ENCODE measurements around the gene NOMO2.
"Not testable (repeated sequence)": the region's sequence is repeated elsewhere in the genome, so short reads cannot be mapped to it uniquely, and the experiment has no call there.

Gene NOMO2

GRCh38 chr16:18561727-18562314 is at the start of gene NOMO2:
Gene NOMO2 (minus strand): TSS chr16:18562097. CDS start chr16:18562040, 57 bp downstream.
- not testable (repeated sequence) for DNase-seq

GRCh38 chr16:18610147-18610803 is 48.4 kb upstream of the NOMO2 start:
- DNase-seq, result not testable (repeated sequence)

- not testable (repeated sequence) for DNase-seq
These were observed 46.4 kb upstream of the NOMO2 start for GRCh38 chr16:18608271-18608670.

DNA sequence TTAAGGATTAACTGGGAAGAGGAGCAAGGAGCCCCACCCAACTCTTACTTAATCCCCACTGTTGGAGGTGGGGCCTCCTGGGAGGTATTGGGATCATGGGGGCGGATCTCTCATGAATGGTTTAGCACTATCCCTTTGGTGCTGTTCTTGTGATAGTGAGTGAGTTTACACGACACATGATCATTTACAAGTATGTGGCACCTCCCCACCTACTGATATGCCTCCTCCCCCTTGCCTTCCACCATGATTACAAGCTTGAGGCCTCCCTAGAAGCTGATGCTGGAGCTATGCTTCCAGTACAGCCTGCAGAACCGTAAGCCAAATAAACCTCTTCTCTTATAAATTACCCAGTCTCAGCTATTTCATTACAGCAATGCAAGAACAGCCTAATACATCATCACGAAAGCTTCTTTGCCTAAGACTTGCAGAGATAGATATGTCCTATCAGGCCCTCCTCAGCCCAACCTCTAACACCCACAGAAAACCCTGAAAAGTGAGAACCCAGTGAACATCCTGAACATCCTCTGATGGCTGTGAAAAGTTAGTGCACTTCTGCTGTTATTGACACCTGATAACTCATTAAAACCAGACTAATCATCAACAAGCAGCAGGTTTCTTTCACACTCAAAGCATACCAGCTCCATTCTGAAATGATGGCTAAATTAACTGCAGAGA is 41.8 kb upstream of the NOMO2 start:
- DNase-seq, result not testable (repeated sequence)

DNA sequence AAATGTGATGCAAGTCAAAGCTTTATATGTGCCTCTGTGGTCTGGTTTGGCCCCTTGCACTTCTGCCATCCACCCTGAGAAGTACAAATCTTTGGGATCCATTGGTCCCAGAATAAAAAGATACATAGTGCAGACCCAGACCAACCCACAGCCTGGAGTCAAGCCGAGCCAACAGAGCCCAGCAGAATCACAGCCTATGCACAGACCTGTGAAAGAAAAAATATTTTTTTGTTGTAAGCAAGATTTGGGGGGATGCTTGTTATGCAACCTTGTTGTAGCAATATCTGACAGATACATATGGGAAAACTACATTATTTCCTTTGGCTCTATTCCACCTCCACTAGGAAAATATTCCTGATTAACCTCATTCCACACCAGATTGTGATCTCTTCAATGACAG is 36.7 kb upstream of the NOMO2 start:
- not testable (repeated sequence) for DNase-seq

- not testable (repeated sequence) for DNase-seq
These were observed 35.8 kb upstream of the NOMO2 start for GRCh38 chr16:18597734-18598133.

GRCh38 chr16:18597319-18597718 is 35.4 kb upstream of the NOMO2 start:
- DNase-seq, result not testable (repeated sequence)

GRCh38 chr16:18595796-18596195 is 33.9 kb upstream of the NOMO2 start:
- DNase-seq, result not testable (repeated sequence)

GRCh38 chr16:18594880-18595279 is 33.0 kb upstream of the NOMO2 start:
- not testable (repeated sequence) for DNase-seq

DNA sequence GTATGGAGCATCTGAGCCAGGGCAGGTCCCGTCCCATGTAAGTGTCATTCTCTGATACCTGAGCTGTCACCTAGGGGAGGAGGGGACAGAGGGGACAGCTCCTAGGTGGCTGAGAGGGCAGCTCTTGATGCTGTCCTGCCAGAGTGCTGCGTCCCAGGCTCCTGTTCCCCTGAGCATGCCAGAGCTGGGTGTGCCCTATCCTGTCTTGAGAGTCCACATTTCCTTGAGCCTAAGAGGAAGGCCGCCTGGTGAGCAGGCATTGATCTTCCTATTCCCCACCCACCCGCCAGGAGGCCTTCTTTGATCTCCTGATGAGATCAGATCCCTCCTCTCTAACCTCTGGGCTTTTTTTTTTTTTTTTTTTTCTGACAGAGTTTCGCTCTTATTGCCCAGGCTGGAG is 32.0 kb upstream of the NOMO2 start:
- DNase-seq, result not testable (repeated sequence)

DNA sequence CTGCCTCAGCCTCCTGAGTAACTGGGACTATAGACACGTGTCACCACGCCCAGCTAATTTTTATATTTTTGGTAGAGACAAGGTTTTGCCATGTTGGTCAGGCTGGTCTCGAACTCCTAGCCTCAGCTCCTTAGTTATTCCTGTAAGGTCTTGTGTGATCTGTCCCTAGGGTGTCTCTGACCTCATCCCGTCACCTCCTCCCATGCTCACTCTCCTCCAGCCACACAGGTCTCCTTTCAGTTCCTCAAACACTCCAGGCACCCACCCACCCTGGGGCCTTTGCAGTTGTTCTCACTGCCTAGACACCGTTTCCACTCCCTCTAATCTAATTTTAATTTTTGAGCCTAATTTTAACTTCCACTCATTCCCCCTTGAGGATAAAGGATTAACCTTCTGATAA is 31.1 kb upstream of the NOMO2 start:
- not testable (repeated sequence) for DNase-seq

- not testable (repeated sequence) for DNase-seq
These were observed 30.0 kb upstream of the NOMO2 start for GRCh38 chr16:18591908-18592307.

DNA sequence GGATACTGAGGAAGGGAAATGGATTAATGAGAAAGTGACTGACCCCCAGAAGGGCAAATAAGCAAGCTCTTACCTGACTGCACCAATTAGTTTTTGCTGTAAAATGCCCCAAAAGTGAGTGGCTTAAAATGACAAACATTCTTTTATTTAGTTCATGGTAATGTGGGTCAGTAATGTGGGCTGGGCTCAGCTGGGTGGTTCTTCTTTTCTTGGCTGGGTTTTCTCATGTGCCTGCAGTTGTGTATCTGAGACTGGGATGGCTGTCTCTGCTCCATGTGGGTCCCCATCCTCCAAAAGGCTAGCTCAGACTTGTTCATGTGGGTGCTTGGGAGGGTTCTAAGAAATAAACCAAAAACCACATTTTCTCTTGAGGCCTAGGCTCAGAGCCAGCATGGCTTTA is 29.5 kb upstream of the NOMO2 start:
- not testable (repeated sequence) for DNase-seq

GRCh38 chr16:18589806-18590205 is 27.9 kb upstream of the NOMO2 start:
- DNase-seq, result not testable (repeated sequence)

DNA sequence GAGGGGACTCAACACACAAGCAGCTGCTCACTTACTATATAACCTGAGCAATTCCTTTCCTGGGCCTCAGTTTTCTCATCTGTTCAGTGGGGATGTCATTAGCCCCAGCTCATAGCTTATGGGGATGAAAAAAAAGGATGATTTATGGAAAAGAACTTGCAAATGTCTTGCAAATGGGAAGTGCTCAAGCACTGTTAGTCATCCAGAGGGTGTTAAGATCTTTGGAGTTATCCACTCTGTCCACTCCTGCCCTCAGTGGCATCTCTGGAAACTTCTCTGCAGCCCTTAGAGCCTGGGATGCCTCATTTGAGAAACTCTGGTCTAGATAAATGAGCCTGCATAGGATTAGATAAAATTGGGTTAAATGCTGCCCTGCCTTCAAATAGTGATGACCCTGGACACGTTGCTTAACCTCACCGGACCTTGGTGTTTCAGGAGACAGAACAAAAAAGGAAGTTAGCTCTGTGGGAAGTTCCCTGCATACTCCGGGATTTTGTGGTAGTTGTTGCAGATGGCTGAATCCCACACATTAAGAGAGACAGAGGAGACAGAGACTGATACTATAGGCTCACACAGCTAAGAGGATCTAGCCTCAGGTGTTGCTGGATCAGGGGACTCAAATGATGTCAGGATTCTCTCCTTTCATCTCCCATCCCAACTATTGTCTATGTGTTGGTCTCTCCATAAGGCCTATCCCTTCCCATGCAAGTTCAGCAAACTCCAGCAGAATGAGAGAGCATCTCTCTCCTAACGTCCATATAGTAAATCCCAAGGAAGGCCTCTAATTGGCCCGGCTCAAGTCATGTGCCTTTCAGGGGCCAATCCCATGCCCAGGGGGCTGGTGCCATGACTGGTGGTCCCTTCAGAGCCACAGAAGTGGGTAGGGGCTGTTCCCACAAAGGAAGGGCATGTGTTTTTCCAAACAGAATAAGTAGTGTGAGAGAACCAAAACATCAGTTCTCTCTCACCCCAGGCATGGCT is 25.0 kb upstream of the NOMO2 start:
- not testable (repeated sequence) for DNase-seq

DNA sequence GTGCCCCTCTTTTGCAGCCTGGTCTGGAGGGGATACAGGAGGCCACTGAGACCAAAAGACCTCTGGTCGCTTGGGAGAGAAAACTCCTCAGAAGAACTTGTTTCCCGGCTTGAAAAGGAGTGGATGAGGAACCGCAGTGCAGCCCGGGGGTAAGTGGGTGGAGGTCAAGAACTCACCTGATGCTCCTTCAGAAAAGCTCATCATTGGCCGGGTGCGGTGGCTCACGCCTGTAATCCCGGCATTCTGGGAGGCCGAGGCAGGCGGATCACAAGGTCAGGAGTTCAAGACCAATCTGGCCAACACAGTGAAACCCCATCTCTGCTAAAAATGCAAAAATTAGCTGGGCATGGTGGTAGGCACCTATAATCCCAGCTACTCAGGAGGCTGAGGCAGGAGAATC is 23.9 kb upstream of the NOMO2 start:
- not testable (repeated sequence) for DNase-seq

DNA sequence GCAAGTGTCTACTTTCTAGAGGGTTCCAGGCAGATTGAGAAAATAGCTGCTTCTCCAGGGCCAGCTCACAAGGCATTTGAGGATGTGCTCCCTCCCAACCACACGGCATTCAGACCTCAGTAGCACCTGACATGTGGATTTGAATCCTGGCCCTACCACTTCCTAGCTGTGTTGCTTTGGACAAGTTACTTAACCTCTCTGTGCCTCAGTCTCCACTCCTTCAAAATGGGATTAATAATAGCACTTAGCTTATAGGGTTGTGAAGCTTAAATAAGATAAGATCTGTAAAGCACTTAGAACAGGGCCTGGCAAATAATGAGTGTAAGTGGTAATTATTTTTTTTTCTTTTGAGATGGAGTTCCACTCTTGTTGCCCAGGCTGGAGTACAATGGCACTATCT is 21.0 kb upstream of the NOMO2 start:
- DNase-seq, result no peak

- DNase-seq, result not testable (repeated sequence)
These were observed 18.5 kb upstream of the NOMO2 start for GRCh38 chr16:18580396-18580795.

DNA sequence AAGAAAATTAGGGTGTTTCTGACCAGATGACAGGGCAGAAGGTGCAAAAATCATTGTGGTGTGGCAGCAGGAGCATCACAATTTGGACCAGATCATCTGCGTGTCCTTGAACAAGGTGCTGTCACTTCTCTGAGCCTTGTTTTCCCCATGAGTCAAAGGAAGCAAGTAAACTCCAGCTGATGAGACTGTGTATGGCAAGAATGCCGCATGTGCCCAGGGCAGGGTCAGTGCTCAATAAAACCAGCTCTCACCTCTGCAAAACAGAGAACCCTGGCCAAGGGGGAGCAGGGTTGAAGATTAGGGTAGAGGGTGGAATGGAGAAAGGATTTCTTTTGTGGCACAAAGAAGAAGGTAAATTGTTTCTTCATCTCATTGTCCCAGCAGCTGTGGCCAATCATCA is 17.4 kb upstream of the NOMO2 start:
- DNase-seq, result not testable (repeated sequence)

DNA sequence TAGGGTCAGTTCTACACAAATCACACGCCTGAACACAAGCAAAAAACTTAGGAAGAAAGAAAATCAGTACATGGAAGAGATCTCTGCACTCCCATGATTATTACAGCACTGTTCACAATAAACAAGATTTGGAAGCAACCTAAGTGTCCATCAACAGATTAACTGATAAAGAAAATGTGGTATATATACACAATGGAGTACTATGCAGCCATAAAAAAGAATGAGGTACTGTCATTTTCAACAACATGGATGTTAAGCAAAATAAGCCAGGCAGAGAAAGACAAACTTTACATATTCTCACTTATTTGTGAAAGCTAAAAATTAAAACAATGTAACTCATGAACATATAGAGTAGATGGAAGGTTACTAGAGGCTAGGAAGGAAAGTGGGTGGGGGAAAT is 16.0 kb upstream of the NOMO2 start:
- DNase-seq, result not testable (repeated sequence)

- DNase-seq, result not testable (repeated sequence)
These were observed 14.0 kb upstream of the NOMO2 start for GRCh38 chr16:18575945-18576344.

DNA sequence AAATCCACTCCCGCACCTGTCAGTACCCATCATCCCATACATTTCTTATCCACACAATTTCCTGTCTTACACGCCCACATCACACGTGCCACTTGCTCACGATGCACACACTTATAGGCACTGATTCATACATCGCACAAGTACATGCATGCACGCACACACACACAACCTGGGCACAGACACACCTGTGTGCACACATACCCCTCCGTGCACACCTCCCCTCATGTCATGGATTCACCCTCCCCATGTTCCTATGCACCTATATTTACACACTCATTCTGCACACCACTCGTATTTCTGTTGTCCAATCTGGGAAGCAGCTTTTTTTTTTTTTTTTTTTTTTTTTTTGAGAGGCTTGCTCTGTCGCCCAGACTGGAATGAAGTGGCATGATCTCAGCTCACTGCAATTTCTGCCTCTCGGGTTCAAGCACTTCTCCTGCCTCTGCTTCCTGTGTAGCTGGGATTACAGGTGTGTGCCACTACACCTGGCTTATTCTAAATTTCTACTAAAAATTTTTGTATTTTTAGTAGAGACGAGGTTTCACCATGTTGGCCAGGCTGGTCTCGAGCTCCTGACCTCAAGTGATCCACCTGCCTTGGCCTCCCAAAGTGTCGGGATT is 13.5 kb upstream of the NOMO2 start:
- DNase-seq, result not testable (repeated sequence)
